SK-N-SH (cell line): ENCODE measurements around the gene JMJD8. TPM values are rescaled to one million over a fixed set of nuclear protein-coding genes. Genes with fewer than 3 reads are reported as not detected.
A peak's percentile ranks its signal among the peaks of the same experiment; 100 is the strongest.

Experiments
- CTCF ChIA-PET: fragments of 300-600, 350-600 bp; formaldehyde crosslinking; extraction: SDS; loops from one replicate; lab custom pipeline; 2021; lab: Yijun Ruan, JAX
- POLR2A ChIA-PET: fragments of 350-600 bp; sonication (Branson Sonifier 250); formaldehyde crosslinking; extraction: SDS; loops from one replicate; lab custom pipeline; 2020; ENCODE audit warnings: antibody characterized with exemption, inconsistent platforms; lab: Yijun Ruan, JAX
- DNase-seq: peaks from one replicate; pipeline ENCODE4 v3.0.0; 2012
- H2AFZ ChIP-seq: fragments of 200-600 bp; sonication (generic); 2 replicates; pipeline ENCODE4 v1.8.1; 2016; ENCODE audit warnings: antibody characterized with exemption, mild to moderate bottlenecking, low read depth
- H3F3A ChIP-seq: fragments of 200-600 bp; sonication (generic); replicated peaks from 2 replicates; pipeline ENCODE3; 2016; ENCODE audit warnings: antibody characterized with exemption, mild to moderate bottlenecking; ENCODE audit not compliant: insufficient read depth
- H3K27ac ChIP-seq, 2 experiments: fragments of 200-500 bp in 1 of 2; fragments of 200-600 bp in 1 of 2; sonication (Bioruptor generic) in 1 of 2; sonication (generic), shearing (Covaris generic) in 1 of 2; 2 replicates each; pipeline versions ENCODE4 v1.5.1 to v1.6.1; 2014 to 2016; ENCODE audit warnings: low read depth in 2 of 2, inconsistent platforms in 1 of 2, low read length in 1 of 2, mild to moderate bottlenecking in 1 of 2, mixed read lengths in 1 of 2
- H3K27me3 ChIP-seq: fragments of 200-600 bp; sonication (generic), shearing (Covaris generic); 2 replicates; pipeline ENCODE4 v1.6.1; 2016; ENCODE audit warnings: mixed run types; ENCODE audit not compliant: insufficient read depth
- H3K36me3 ChIP-seq, 2 experiments: fragments of 200-500 bp in 1 of 2; fragments of 200-600 bp in 1 of 2; sonication (Bioruptor generic) in 1 of 2; sonication (generic) in 1 of 2; replicated peaks in 1 of 2; 2 replicates each; pipeline versions ENCODE3 to v1.5.1; 2014 to 2016; ENCODE audit warnings: low read length in 1 of 2, mild to moderate bottlenecking in 1 of 2; ENCODE audit not compliant: insufficient read depth in 2 of 2, control insufficient read depth in 1 of 2
- H3K4me1 ChIP-seq, 2 experiments: fragments of 200-500 bp in 1 of 2; fragments of 200-600 bp in 1 of 2; sonication (Bioruptor generic) in 1 of 2; sonication (generic), shearing (Covaris generic) in 1 of 2; 2 replicates each; pipeline versions ENCODE4 v1.5.1 to v1.6.1; 2014 to 2016; ENCODE audit warnings: low read depth in 1 of 2, low read length in 1 of 2, mixed run types in 1 of 2; ENCODE audit not compliant: insufficient read depth in 2 of 2, control insufficient read depth in 1 of 2
- H3K4me2 ChIP-seq: fragments of 200-600 bp; sonication (generic), shearing (Covaris generic); 2 replicates; pipeline ENCODE4 v1.6.1; 2017; ENCODE audit warnings: mixed run types
- H3K4me3 ChIP-seq, 2 experiments: fragments of 200-500 bp in 1 of 2; fragments of 200-600 bp in 1 of 2; sonication (Bioruptor generic) in 1 of 2; sonication (generic), shearing (Covaris generic) in 1 of 2; 2 replicates each; pipeline versions ENCODE4 v1.5.1 to v1.8.1; 2014 to 2016; ENCODE audit warnings: low read depth in 2 of 2, inconsistent platforms in 1 of 2, low read length in 1 of 2, mild to moderate bottlenecking in 1 of 2, mixed read lengths in 1 of 2, moderate library complexity in 1 of 2
- H3K79me2 ChIP-seq: fragments of 200-600 bp; sonication (generic); 2 replicates; pipeline ENCODE4 v1.8.1; 2017; ENCODE audit warnings: mild to moderate bottlenecking; ENCODE audit not compliant: insufficient read depth
- H3K9ac ChIP-seq: fragments of 200-600 bp; sonication (generic); 2 replicates; pipeline ENCODE4 v1.6.1; 2017; ENCODE audit warnings: mixed run types
- H3K9me2 ChIP-seq: fragments of 200-600 bp; sonication (generic); 2 replicates; pipeline ENCODE4 v1.6.1; 2017; ENCODE audit warnings: mixed run types
- H3K9me3 ChIP-seq: fragments of 200-600 bp; sonication (generic); 2 replicates; pipeline ENCODE4 v1.6.1; 2017; ENCODE audit warnings: mixed run types, mild to moderate bottlenecking, moderate library complexity
- H4K20me1 ChIP-seq: fragments of 200-600 bp; sonication (generic); 2 replicates; pipeline ENCODE4 v1.6.1; 2017; ENCODE audit warnings: mild to moderate bottlenecking, mixed run types; ENCODE audit not compliant: insufficient read depth
- CTCF ChIP-seq: fragments of 200-600 bp; sonication (generic); IDR thresholded peaks from 2 replicates; pipeline ENCODE4 v1.6.1; 2017; ENCODE audit warnings: antibody characterized with exemption, mild to moderate bottlenecking, moderate library complexity
- FOXJ3 ChIP-seq: sonication (generic); formaldehyde crosslinking; IDR thresholded peaks from 2 replicates; pipeline ENCODE4 v1.5.1; 2020; ENCODE audit warnings: mild to moderate bottlenecking, missing genetic modification reagents
- FOXM1 ChIP-seq: IDR thresholded peaks from 2 replicates; pipeline ENCODE4 v1.4.0; 2012; ENCODE audit warnings: low read depth, mild to moderate bottlenecking
- GABPA ChIP-seq: IDR thresholded peaks from 2 replicates; pipeline ENCODE4 v1.4.0; 2012; ENCODE audit warnings: low read depth, mild to moderate bottlenecking
- GATA2 ChIP-seq: sonication (generic); formaldehyde crosslinking; IDR thresholded peaks from 2 replicates; pipeline ENCODE4 v1.5.0; 2020; ENCODE audit warnings: mild to moderate bottlenecking, missing genetic modification reagents
- JUND ChIP-seq: IDR thresholded peaks from 2 replicates; pipeline ENCODE4 v1.4.0; 2012
- MEF2A ChIP-seq: IDR thresholded peaks from 2 replicates; pipeline ENCODE4 v1.4.0; 2012; ENCODE audit warnings: low read depth, borderline replicate concordance
- NFIC ChIP-seq: IDR thresholded peaks from 2 replicates; pipeline ENCODE4 v1.4.0; 2012; ENCODE audit warnings: borderline replicate concordance
- RAD21 ChIP-seq: IDR thresholded peaks from 2 replicates; pipeline ENCODE4 v1.6.1; 2012; ENCODE audit warnings: mild to moderate bottlenecking, low read length
- RFX5 ChIP-seq: IDR thresholded peaks from 2 replicates; pipeline ENCODE4 v1.6.1; 2012; ENCODE audit warnings: mild to moderate bottlenecking, improper control_type of control experiment, low read length
- RXRA ChIP-seq: IDR thresholded peaks from 2 replicates; pipeline ENCODE4 v1.4.0; 2012; ENCODE audit warnings: low read depth, mild to moderate bottlenecking, borderline replicate concordance
- SMC3 ChIP-seq: IDR thresholded peaks from 2 replicates; pipeline ENCODE4 v1.6.1; 2012; ENCODE audit warnings: low read depth, low read length, improper control_type of control experiment
- TAF1 ChIP-seq: IDR thresholded peaks from 2 replicates; pipeline ENCODE4 v1.6.1; 2012; ENCODE audit warnings: low read depth, mild to moderate bottlenecking, low read length, moderate library complexity, borderline replicate concordance
- TEAD4 ChIP-seq: IDR thresholded peaks from 2 replicates; pipeline ENCODE4 v1.4.0; 2012; ENCODE audit warnings: mild to moderate bottlenecking, borderline replicate concordance; ENCODE audit not compliant: insufficient read depth
- YY1 ChIP-seq: IDR thresholded peaks from 2 replicates; pipeline ENCODE4 v1.4.0; 2012; ENCODE audit warnings: low read depth, mild to moderate bottlenecking
- WGBS: methylation state at CpG from one replicate; pipeline ENCODE4 v1.1.6; 2017; ENCODE audit warnings: low lambda C conversion rate; 5-methylcytosine and 5-hydroxymethylcytosine counted together
- polyA plus RNA-seq, 3 experiments: library from polyadenylated mRNA; depleted of rRNA; stranded (reverse); fragments of >200 nt; gene quantifications; 2 replicates each; pipeline ENCODE4 v1.2.3, GENCODE V29; 2012
- TF ChIP-seq, protein P1 (sequence below): IDR thresholded peaks from 2 replicates; pipeline ENCODE4 v1.4.0; 2012; ENCODE audit warnings: low read depth, borderline replicate concordance
- TF ChIP-seq, protein P2 (sequence below): IDR thresholded peaks from 2 replicates; pipeline ENCODE4; 2012

Gene JMJD8
- polyA plus RNA-seq, 1 of the 3 experiments (the other 2 are of a cell fraction), result 67.0 TPM

DNA sequence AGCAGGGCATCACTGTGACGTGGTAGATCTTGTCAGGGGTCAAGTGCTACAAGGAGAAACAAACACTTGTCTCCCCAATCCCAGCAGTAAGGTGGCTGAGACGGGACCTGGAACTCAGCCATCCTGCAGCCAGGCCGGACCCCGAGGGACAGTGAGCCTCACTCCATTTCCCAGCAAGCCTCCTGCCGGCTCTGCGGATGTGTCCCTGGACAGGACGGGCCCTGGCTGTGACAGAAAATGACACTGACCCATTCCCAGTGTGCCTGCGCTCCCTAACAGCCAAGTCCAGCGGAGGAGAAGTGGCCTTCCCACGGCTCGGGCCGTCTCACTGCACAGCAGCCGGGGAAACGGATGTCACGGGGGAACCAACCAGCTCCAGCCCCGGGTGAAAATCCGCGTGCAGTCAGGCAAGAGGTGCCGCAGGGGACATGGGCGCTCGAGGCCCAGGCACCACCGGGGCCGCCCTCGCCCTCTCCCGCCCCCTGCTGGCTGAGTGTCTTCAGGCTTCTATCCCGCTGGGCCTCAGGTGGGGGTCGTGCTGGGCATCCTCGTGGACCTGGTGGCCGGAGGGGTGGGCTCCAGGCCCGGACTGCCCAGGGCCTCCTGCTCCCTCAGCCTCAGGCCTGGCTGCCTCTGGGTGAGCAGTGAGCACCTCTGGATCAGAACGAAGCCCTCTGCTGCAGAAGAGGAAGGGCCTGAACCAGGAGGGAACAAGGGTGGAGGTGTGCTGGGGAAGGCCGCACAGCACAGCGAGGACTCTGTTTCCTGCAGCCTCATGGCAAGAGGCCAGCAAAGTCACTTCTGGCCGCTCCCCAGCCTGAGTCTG, 49.5 kb upstream of the JMJD8 start:
- CTCF ChIA-PET, result interaction anchor here (0.6 to 20.3 kb wide), 5 partner anchors 7 to 62 kb away, joined by 3 to 358 read pairs (median 4); partner anchors contain the start of genes ANTKMT, CIAO3, FBXL16 and METRN
- no peak overlapping the region for H3K27ac ChIP-seq
- TF ChIP-seq SMC3 (peak; percentile 30; the same call in 1 of the 2 replicates), TEAD4 (no peak), RAD21 (peak; percentile 29), CTCF (peak; percentile 60)
- H4K20me1 ChIP-seq, result no peaks in the 10 kb centered on the region
- H3K4me3 ChIP-seq, result no peak overlapping the region; a peak in 1 of 4 replicates
- peak; percentile 87 for DNase-seq
- H3K27me3 ChIP-seq, result no peaks in the 10 kb centered on the region
- no peak overlapping the region for H2AFZ ChIP-seq
- peaks cover 0 to 7% of the 10 kb centered on the region in 2 experiments; a peak in 1 of 4 replicates for H3K4me1 ChIP-seq
- H3K4me2 ChIP-seq, result no peak overlapping the region
- no peaks in the 10 kb centered on the region for H3K79me2 ChIP-seq
- 85% methylated on average over 13 of the region's 34 CpGs for WGBS
- H3K9ac ChIP-seq, result no peak overlapping the region
- H3K9me3 ChIP-seq, result no peaks in the 10 kb centered on the region
- POLR2A ChIA-PET, result interaction anchor here (1.2 kb wide), 1 partner anchor 14 kb away, joined by 4 read pairs; the partner anchor contains the start of gene ANTKMT
- H3K9me2 ChIP-seq, result no peaks in the 10 kb centered on the region
- H3F3A ChIP-seq, result peaks cover 4% of the 10 kb centered on the region
- H3K36me3 ChIP-seq, result peaks cover 0 to 40% of the 10 kb centered on the region in 2 experiments

DNA sequence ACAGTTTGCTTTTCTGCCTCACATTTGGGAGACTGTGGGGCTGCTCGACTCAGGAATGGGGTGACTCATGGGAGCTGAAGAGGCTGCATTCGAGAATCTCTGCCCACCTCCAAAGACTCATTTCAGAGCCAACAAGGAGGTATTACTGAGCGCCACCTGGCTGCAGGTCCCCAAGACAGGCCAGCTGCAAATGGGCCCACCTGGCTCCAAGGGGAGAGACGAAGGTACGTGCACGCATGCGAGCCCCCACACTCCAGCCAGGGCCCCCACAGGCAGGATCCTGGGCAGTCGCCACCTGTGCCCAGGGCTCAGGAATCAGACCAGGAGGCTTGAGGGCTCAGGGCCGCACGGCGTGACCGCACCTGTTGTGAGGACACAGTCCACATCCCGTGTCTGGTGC, 48.8 kb upstream of the JMJD8 start:
- peaks cover 0 to 9% of the 10 kb centered on the region in 2 experiments; a peak in 1 of 4 replicates for H3K4me1 ChIP-seq
- no peak overlapping the region for H3K9ac ChIP-seq
- no peak overlapping the region for H3K4me3 ChIP-seq
- DNase-seq, result no peak
- no peaks in the 10 kb centered on the region for H3K9me2 ChIP-seq
- POLR2A ChIA-PET, result interaction anchor here (1.2 kb wide), 1 partner anchor 13 kb away, joined by 4 read pairs; the partner anchor contains the start of gene ANTKMT
- peaks cover 0 to 39% of the 10 kb centered on the region in 2 experiments for H3K36me3 ChIP-seq
- no peak overlapping the region for H3K4me2 ChIP-seq
- no peak overlapping the region for H2AFZ ChIP-seq
- 91% methylated on average over 11 of the region's 13 CpGs for WGBS
- no peaks in the 10 kb centered on the region for H3K9me3 ChIP-seq
- TF ChIP-seq NFIC, result no peak
- TF ChIP-seq RAD21, result no peak
- no peak for TF ChIP-seq YY1
- TF ChIP-seq CTCF, result no peak
- TF ChIP-seq RXRA, result no peak
- TF ChIP-seq GATA2 (CRISPR knock-in tag), result no peak
- TF ChIP-seq, protein P1, sequence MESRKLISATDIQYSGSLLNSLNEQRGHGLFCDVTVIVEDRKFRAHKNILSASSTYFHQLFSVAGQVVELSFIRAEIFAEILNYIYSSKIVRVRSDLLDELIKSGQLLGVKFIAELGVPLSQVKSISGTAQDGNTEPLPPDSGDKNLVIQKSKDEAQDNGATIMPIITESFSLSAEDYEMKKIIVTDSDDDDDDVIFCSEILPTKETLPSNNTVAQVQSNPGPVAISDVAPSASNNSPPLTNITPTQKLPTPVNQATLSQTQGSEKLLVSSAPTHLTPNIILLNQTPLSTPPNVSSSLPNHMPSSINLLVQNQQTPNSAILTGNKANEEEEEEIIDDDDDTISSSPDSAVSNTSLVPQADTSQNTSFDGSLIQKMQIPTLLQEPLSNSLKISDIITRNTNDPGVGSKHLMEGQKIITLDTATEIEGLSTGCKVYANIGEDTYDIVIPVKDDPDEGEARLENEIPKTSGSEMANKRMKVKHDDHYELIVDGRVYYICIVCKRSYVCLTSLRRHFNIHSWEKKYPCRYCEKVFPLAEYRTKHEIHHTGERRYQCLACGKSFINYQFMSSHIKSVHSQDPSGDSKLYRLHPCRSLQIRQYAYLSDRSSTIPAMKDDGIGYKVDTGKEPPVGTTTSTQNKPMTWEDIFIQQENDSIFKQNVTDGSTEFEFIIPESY, result no peak
- TF ChIP-seq FOXM1, result no peak
- TF ChIP-seq RFX5, result no peak
- TF ChIP-seq JUND, result no peak
- no peak for TF ChIP-seq FOXJ3 (CRISPR knock-in tag)
- TF ChIP-seq, protein P2, sequence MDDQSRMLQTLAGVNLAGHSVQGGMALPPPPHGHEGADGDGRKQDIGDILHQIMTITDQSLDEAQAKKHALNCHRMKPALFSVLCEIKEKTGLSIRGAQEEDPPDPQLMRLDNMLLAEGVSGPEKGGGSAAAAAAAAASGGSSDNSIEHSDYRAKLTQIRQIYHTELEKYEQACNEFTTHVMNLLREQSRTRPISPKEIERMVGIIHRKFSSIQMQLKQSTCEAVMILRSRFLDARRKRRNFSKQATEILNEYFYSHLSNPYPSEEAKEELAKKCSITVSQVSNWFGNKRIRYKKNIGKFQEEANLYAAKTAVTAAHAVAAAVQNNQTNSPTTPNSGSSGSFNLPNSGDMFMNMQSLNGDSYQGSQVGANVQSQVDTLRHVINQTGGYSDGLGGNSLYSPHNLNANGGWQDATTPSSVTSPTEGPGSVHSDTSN, result no peak
- no peak for TF ChIP-seq TAF1
- TF ChIP-seq GABPA, result no peak
- TF ChIP-seq TEAD4, result no peak
- TF ChIP-seq MEF2A, result no peak
- TF ChIP-seq, all 33 proteins: peak for 0
- no peaks in the 10 kb centered on the region for H4K20me1 ChIP-seq
- CTCF ChIA-PET, result interaction anchor here (0.6 to 20.3 kb wide), 5 partner anchors 8 to 63 kb away, joined by 3 to 358 read pairs (median 4); partner anchors contain the start of genes ANTKMT, CIAO3, FBXL16 and METRN
- no peaks in the 10 kb centered on the region for H3K27me3 ChIP-seq
- peaks cover 4% of the 10 kb centered on the region for H3F3A ChIP-seq
- H3K79me2 ChIP-seq, result no peaks in the 10 kb centered on the region
- H3K27ac ChIP-seq, result no peak overlapping the region
